ENCODE data around the gene OXLD1. TPM values are rescaled to one million over a fixed set of nuclear protein-coding genes. Genes with fewer than 3 reads are reported as not detected.

The OXLD1 gene
- total RNA-seq, 1 experiment from 2014 or later, result 37.0 TPM

DNA sequence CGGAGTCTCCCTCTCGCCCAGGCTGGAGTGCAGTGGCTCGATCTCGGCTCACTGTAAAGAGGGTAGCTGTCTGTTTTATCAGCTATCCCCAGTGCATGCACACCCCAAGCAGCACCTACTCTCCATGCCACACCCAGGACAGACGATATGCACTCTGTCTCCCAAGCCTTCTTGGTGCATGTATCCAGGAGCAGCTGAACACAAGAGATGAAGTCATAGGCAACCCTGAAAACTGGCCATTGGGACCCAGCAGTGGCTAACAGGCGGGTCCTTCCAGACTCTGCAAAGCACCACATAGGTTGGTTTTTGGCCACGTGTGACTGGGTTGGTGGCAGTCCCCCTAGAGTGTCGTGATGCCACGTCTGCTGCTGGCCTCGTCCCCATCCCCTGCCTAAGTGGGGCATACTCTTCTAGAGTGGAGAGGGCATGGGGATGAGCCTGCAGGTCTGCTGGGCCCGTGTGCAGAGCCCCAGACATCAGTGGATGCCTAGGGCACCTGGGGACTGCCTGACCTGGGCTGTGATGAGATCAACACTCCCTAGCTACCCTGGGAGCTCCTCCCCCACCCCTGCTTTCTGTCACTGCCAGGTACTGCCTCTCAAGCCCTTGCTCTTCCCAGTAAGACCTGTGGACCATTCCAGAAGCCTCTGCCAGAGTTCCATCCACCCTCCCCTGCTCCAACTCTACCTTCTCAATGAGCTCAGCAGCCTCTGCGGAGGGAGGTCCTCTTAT lies 19.4 kb downstream of the OXLD1 start:
- Histone ChIP-seq H3K4me3 (ENCODE audit: low read depth, low read length) (no peak overlapping the region), H3K4me1 (no peaks in the 10 kb centered on the region), H3K9me3 (peaks cover 10% of the 10 kb centered on the region), H3K36me3 (ENCODE audit: control insufficient read depth, insufficient read depth, low read length) (no peaks in the 10 kb centered on the region), H3K27me3 (replicated peaks; ENCODE audit: control insufficient read depth, insufficient read depth, low read length) (no peaks in the 10 kb centered on the region)
- no peaks in the 10 kb centered on the region for H3K9me3 Mint-ChIP-seq (ENCODE audit: unreplicated experiment)
- no peak for DNase-seq
- H3K4me3 Mint-ChIP-seq (ENCODE audit: unreplicated experiment), result no peak overlapping the region
- no TSS peak for BruUV-seq (replicated peaks)
- ChIA-PET POLR2A (interaction anchor here (0.7 kb wide), 1 partner anchor 19 kb away, joined by 3 read pairs; no protein-coding TSS in a partner anchor), CTCF (no interaction called here)
- no peaks in the 10 kb centered on the region for H3K27me3 Mint-ChIP-seq (ENCODE audit: insufficient read depth, unreplicated experiment)
- H3K4me1 Mint-ChIP-seq (ENCODE audit: low read depth, unreplicated experiment), result peaks cover 6% of the 10 kb centered on the region
- intact Hi-C loops (cut with micrococcal nuclease; ENCODE audit: unreplicated experiment), result no loop called here
- TF ChIP-seq, protein P1, sequence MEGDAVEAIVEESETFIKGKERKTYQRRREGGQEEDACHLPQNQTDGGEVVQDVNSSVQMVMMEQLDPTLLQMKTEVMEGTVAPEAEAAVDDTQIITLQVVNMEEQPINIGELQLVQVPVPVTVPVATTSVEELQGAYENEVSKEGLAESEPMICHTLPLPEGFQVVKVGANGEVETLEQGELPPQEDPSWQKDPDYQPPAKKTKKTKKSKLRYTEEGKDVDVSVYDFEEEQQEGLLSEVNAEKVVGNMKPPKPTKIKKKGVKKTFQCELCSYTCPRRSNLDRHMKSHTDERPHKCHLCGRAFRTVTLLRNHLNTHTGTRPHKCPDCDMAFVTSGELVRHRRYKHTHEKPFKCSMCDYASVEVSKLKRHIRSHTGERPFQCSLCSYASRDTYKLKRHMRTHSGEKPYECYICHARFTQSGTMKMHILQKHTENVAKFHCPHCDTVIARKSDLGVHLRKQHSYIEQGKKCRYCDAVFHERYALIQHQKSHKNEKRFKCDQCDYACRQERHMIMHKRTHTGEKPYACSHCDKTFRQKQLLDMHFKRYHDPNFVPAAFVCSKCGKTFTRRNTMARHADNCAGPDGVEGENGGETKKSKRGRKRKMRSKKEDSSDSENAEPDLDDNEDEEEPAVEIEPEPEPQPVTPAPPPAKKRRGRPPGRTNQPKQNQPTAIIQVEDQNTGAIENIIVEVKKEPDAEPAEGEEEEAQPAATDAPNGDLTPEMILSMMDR (IDR thresholded peaks at IDR 0.05; ENCODE audit: insufficient read depth in 1 of 2, low read depth in 1 of 2, low read length in 1 of 2, severe bottlenecking in 1 of 2, unreplicated experiment in 1 of 2), result no peak
- no peak overlapping the region for H3K27ac Mint-ChIP-seq (ENCODE audit: unreplicated experiment)
- no peaks in the 10 kb centered on the region for H3K36me3 Mint-ChIP-seq (ENCODE audit: insufficient read depth, unreplicated experiment)

DNA sequence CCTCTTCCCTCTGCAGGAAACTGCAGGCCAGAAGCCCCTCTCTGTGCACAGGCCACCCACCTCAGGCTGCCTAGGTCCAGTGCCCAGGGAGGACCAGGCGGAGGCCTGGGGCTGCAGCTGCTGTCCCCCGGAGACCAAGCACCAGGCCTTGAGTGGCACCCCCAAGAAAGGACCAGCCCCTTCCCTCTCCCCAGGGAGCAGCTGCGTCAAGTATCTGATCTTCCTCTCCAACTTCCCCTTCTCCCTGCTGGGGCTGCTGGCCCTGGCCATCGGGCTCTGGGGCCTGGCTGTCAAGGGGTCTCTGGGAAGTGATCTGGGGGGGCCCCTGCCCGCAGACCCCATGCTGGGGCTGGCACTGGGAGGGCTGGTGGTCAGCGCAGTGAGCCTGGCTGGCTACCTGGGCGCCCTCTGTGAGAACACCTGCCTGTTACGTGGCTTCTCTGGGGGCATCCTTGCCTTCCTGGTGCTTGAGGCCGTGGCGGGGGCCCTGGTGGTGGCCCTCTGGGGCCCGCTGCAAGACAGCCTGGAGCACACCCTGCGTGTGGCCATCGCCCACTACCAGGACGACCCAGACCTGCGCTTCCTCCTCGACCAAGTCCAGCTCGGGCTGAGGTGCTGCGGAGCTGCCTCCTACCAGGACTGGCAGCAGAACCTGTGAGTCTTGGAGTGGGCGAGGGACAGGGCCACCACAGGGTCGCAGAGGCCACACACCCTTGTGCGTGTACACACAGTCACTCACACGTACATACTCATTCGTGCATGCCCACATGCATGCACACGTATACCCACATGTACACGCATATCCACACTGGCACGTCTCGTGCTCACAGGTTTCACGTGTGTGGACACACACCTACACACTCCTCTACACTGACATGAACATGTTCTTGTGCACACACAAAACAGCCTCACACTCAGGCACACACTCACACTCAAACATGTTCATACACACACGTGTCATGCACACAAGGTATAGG lies 21.1 kb downstream of the OXLD1 start:
- no peaks in the 10 kb centered on the region for H3K27me3 ChIP-seq (replicated peaks; ENCODE audit: control insufficient read depth, insufficient read depth, low read length)
- H3K36me3 Mint-ChIP-seq (ENCODE audit: insufficient read depth, unreplicated experiment), result no peaks in the 10 kb centered on the region
- no peaks in the 10 kb centered on the region for H3K4me1 ChIP-seq
- TF ChIP-seq, protein P1 (IDR thresholded peaks at IDR 0.05; ENCODE audit: insufficient read depth in 1 of 2, low read depth in 1 of 2, low read length in 1 of 2, severe bottlenecking in 1 of 2, unreplicated experiment in 1 of 2), result no peak
- intact Hi-C loops (cut with micrococcal nuclease; ENCODE audit: unreplicated experiment), result no loop called here
- no peak for DNase-seq
- H3K4me3 Mint-ChIP-seq (ENCODE audit: unreplicated experiment), result no peak overlapping the region
- no peak overlapping the region for H3K27ac Mint-ChIP-seq (ENCODE audit: unreplicated experiment)
- H3K9me3 Mint-ChIP-seq (ENCODE audit: unreplicated experiment), result no peaks in the 10 kb centered on the region
- no TSS peak for BruUV-seq (replicated peaks)
- H3K9me3 ChIP-seq, result peaks cover 10% of the 10 kb centered on the region
- no peak overlapping the region for H3K4me3 ChIP-seq (ENCODE audit: low read depth, low read length)
- CTCF ChIA-PET, result no interaction called here
- H3K4me1 Mint-ChIP-seq (ENCODE audit: low read depth, unreplicated experiment), result no peaks in the 10 kb centered on the region
- no peaks in the 10 kb centered on the region for H3K36me3 ChIP-seq (ENCODE audit: control insufficient read depth, insufficient read depth, low read length)
- H3K27me3 Mint-ChIP-seq (ENCODE audit: insufficient read depth, unreplicated experiment), result no peaks in the 10 kb centered on the region
- POLR2A ChIA-PET, result no interaction called here

DNA sequence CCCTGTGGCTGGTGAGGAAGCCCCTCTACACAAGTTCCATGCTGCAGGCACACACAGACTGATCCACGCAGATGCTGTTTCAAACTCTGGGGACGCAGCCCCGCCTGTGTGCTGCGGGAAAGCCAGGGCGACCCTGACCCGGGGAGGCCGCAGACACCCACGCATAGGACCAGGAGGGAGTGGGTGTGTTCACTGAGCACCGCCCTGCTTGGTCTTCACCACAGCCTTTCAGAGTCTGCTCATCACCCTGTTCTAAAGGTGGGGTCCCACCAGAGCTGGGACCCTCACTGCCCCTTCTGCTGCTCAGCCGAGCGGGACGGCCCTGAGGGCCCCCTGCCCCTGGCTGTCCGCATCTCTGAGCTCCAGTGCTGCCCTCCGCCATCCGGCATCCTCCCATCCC lies 21.9 kb downstream of the OXLD1 start:
- H3K9me3 ChIP-seq, result peaks cover 10% of the 10 kb centered on the region
- H3K27ac Mint-ChIP-seq (ENCODE audit: unreplicated experiment), result no peak overlapping the region

More for the DNA sequence above, 21.9 kb downstream of the OXLD1 start:
- H3K9me3 Mint-ChIP-seq (ENCODE audit: unreplicated experiment), result no peaks in the 10 kb centered on the region
- ChIA-PET POLR2A (no interaction called here), CTCF (no interaction called here)
- no peak overlapping the region for H3K4me3 Mint-ChIP-seq (ENCODE audit: unreplicated experiment)
- Histone ChIP-seq H3K4me3 (ENCODE audit: low read depth, low read length) (no peak overlapping the region), H3K36me3 (ENCODE audit: control insufficient read depth, insufficient read depth, low read length) (no peaks in the 10 kb centered on the region), H3K27me3 (replicated peaks; ENCODE audit: control insufficient read depth, insufficient read depth, low read length) (no peaks in the 10 kb centered on the region), H3K4me1 (no peaks in the 10 kb centered on the region)
- no peaks in the 10 kb centered on the region for H3K36me3 Mint-ChIP-seq (ENCODE audit: insufficient read depth, unreplicated experiment)
- DNase-seq, result no peak
- intact Hi-C loops (cut with micrococcal nuclease; ENCODE audit: unreplicated experiment), result no loop called here
- H3K27me3 Mint-ChIP-seq (ENCODE audit: insufficient read depth, unreplicated experiment), result no peaks in the 10 kb centered on the region
- H3K4me1 Mint-ChIP-seq (ENCODE audit: low read depth, unreplicated experiment), result no peaks in the 10 kb centered on the region
- TF ChIP-seq, protein P1 (IDR thresholded peaks at IDR 0.05; ENCODE audit: insufficient read depth in 1 of 2, low read depth in 1 of 2, low read length in 1 of 2, severe bottlenecking in 1 of 2, unreplicated experiment in 1 of 2), result no peak
- BruUV-seq (replicated peaks), result no TSS peak
